SW 1271 (cell line): Measurements from ENCODE around the gene TAF4.

Source experiments
- DNase-seq, 2 experiments: peaks; one replicate each; lab custom pipeline; 2025; lab: John Stamatoyannopoulos, UW

The TAF4 gene

GRCh38 chr20:62044631-62045030, 21.1 kb downstream of the TAF4 start:
- no peak for DNase-seq

GRCh38 chr20:62043131-62043914, 22.4 kb downstream of the TAF4 start:
- no peak for DNase-seq

- DNase-seq = no peak
Measured at GRCh38 chr20:62042025-62042820, 23.5 kb downstream of the TAF4 start.

- no peak for DNase-seq
Measured at GRCh38 chr20:62040933-62041332, 24.7 kb downstream of the TAF4 start.

- no peak for DNase-seq
Measured at GRCh38 chr20:62040381-62040922, 25.2 kb downstream of the TAF4 start.

GRCh38 chr20:62039738-62040137, 25.9 kb downstream of the TAF4 start:
- DNase-seq = no peak

GRCh38 chr20:62032609-62033368, 32.9 kb downstream of the TAF4 start:
- DNase-seq = no peak

- no peak for DNase-seq
Measured at GRCh38 chr20:62031462-62032092, 34.1 kb downstream of the TAF4 start.

- DNase-seq = no peak
Measured at GRCh38 chr20:62030834-62031434, 34.7 kb downstream of the TAF4 start.

GRCh38 chr20:62030357-62030756, 35.3 kb downstream of the TAF4 start:
- DNase-seq = no peak

- no peak for DNase-seq
Measured at GRCh38 chr20:62029949-62030348, 35.7 kb downstream of the TAF4 start.

- DNase-seq = no peak
Measured at GRCh38 chr20:62029296-62029695, 36.4 kb downstream of the TAF4 start.

- DNase-seq = no peak
Measured at GRCh38 chr20:62028384-62028783, 37.3 kb downstream of the TAF4 start.

- no peak for DNase-seq
Measured at GRCh38 chr20:62027698-62028321, 37.9 kb downstream of the TAF4 start.

GRCh38 chr20:62027116-62027515, 38.6 kb downstream of the TAF4 start:
- no peak for DNase-seq

- no peak for DNase-seq
Measured at GRCh38 chr20:62026564-62026856, 39.2 kb downstream of the TAF4 start.

GRCh38 chr20:62025832-62026563, 39.7 kb downstream of the TAF4 start:
- DNase-seq = no peak

- DNase-seq = no peak
Measured at GRCh38 chr20:62025394-62025793, 40.3 kb downstream of the TAF4 start.

- DNase-seq = no peak
Measured at GRCh38 chr20:62023935-62024334, 41.7 kb downstream of the TAF4 start.

- DNase-seq = no peak
Measured at GRCh38 chr20:62022575-62023139, 43.0 kb downstream of the TAF4 start.
